NCI-H2227 treated with DMSO at 0.1 percent for 48 hours (cell line): ENCODE data around the gene TRIM38.
"Not testable (repeated sequence)": the region's sequence is repeated elsewhere in the genome, so short reads cannot be mapped to it uniquely, and the experiment has no call there.

Experiments
- DNase-seq: peaks from one replicate; lab custom pipeline; 2025; lab: John Stamatoyannopoulos, UW

The TRIM38 gene

GRCh38 chr6:25971187-25971821 is 8.7 kb downstream of the TRIM38 start:
- no peak for DNase-seq

GRCh38 chr6:25972128-25972527 is 9.5 kb downstream of the TRIM38 start:
- DNase-seq, result no peak

- DNase-seq, result no peak
Measured at GRCh38 chr6:25972902-25973301, 10.3 kb downstream of the TRIM38 start.

GRCh38 chr6:25973923-25974555 is 11.4 kb downstream of the TRIM38 start:
- no peak for DNase-seq

GRCh38 chr6:25975923-25976560 is 13.4 kb downstream of the TRIM38 start:
- DNase-seq, result no peak

GRCh38 chr6:25980935-25981334 is 18.3 kb downstream of the TRIM38 start:
- DNase-seq, result no peak

GRCh38 chr6:25981568-25982263 is 19.1 kb downstream of the TRIM38 start:
- no peak for DNase-seq

GRCh38 chr6:25984265-25984664 is 21.7 kb downstream of the TRIM38 start:
- no peak for DNase-seq

- no peak for DNase-seq
Measured at GRCh38 chr6:25987845-25988244, 25.2 kb downstream of the TRIM38 start.

- DNase-seq, result no peak
Measured at GRCh38 chr6:25990172-25990873, 27.7 kb downstream of the TRIM38 start.

GRCh38 chr6:25991785-25992412 is 29.3 kb downstream of the TRIM38 start:
- DNase-seq, result peak; percentile 69

GRCh38 chr6:25992413-25993340 is 30.1 kb downstream of the TRIM38 start:
- peak; percentile 89 for DNase-seq

GRCh38 chr6:25993341-25993684 is 30.7 kb downstream of the TRIM38 start:
- not testable (repeated sequence) for DNase-seq

GRCh38 chr6:25995507-25995906 is 32.9 kb downstream of the TRIM38 start:
- DNase-seq, result no peak

- no peak for DNase-seq
Measured at GRCh38 chr6:25997921-25998320, 35.3 kb downstream of the TRIM38 start.

- DNase-seq, result no peak
Measured at GRCh38 chr6:25998379-25998778, 35.8 kb downstream of the TRIM38 start.

- not testable (repeated sequence) for DNase-seq
Measured at GRCh38 chr6:25999225-25999624, 36.6 kb downstream of the TRIM38 start.

GRCh38 chr6:26000366-26001144 is 38.0 kb downstream of the TRIM38 start:
- DNase-seq, result no peak

GRCh38 chr6:26003102-26003694 is 40.6 kb downstream of the TRIM38 start:
- peak; percentile 66 for DNase-seq
